Neural cell (in vitro differentiated cells): ENCODE results near the gene PLEKHM3.

Source experiments
- EZH2 ChIP-seq: fragments of 200-600, 300-800 bp; shearing (Covaris generic), sonication (generic); IDR thresholded peaks from 2 replicates; pipeline ENCODE4 v1.6.1; 2014; ENCODE audit warnings: antibody characterized with exemption, low read length, borderline replicate concordance, mild to moderate bottlenecking; ENCODE audit not compliant: insufficient read depth, poor library complexity, severe bottlenecking
- POLR2AphosphoS5 ChIP-seq: IDR thresholded peaks from 2 replicates; pipeline ENCODE4 v1.6.1; 2012
- SMC3 ChIP-seq: fragments of 450-650 bp; conservative IDR thresholded peaks from 2 replicates; pipeline ENCODE4 v1.6.1; 2014; ENCODE audit warnings: antibody characterized with exemption, mild to moderate bottlenecking, moderate library complexity; ENCODE audit not compliant: poor library complexity

GRCh38 chr2:208033701-208034502, 8.6 kb upstream of the PLEKHM3 start:
- TF ChIP-seq EZH2 (no peak), POLR2AphosphoS5 (no peak), SMC3 (peak; percentile 36)
